CD4-positive, alpha-beta T cell treated with Interleukin-10 for 1 hour (primary cell): ENCODE data around the gene MYO1D.
A peak's percentile ranks its signal among the peaks of the same experiment; 100 is the strongest.
"Not testable (repeated sequence)": the region's sequence is repeated elsewhere in the genome, so short reads cannot be mapped to it uniquely, and the experiment has no call there.

Source experiments
- DNase-seq: peaks from one replicate; pipeline ENCODE4 v3.0.0-alpha.2; 2020

The MYO1D gene

GRCh38 chr17:32771396-32771795 lies 105.5 kb downstream of the MYO1D start:
- DNase-seq, result no peak

GRCh38 chr17:32769846-32770245 lies 107.1 kb downstream of the MYO1D start:
- DNase-seq, result no peak

GRCh38 chr17:32763855-32764439 lies 113.0 kb downstream of the MYO1D start:
- DNase-seq, result no peak

- DNase-seq, result no peak
Observed at GRCh38 chr17:32759476-32759875, 117.4 kb downstream of the MYO1D start.

DNA sequence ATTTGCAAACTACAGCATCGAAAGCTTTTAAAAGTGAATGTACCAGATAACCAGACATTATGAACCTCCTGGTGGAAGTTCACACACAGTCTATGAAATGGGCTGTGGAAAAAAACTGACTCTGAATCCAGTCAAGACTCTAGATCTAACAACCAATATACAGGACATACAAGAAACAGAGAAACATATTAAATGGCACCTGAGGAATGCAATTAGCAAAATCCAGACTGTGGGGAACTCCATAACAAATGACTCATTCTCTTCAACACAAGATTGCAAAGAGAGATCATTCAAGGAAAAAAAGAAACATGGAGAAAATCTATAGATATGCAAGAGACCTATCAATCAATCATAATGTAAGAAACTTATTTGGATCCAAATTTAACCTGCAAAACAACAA lies 119.0 kb downstream of the MYO1D start:
- no peak for DNase-seq

- no peak for DNase-seq
Observed at GRCh38 chr17:32756696-32757095, 120.2 kb downstream of the MYO1D start.

DNA sequence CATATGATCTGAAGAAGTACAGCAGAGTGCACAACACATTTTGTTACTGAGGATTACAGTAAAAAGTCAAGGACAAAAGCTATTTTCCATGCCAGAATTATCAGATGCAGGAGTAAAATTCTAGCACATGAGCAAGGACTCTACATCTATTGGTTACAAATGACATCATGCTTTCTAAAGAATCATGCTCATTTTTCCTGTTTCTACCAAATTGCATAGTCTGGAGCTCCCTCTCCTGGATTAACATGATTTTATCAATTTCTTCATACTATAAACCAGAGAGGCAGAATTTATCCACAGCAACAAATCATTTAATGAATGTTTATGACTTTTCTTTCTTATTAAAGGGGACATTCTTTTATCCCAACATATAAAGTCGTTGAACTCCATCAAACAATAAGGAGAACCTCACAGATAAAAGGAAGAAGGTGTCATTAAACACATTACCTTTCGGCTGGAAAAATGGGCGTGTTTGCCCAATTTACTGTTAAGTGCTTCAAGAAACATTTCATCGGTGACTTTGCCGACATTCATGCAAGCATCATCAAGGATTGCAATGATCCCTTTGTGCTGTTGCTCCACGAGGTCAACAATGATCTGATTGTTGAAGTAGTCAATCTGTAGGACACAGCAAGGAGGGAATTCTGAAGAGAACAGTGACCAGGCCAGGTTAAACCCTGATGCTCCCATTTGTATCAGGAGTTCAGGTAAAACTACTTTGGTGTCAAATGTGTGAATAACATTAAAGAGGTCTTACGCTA lies 121.7 kb downstream of the MYO1D start:
- peak; percentile 65 for DNase-seq

DNA sequence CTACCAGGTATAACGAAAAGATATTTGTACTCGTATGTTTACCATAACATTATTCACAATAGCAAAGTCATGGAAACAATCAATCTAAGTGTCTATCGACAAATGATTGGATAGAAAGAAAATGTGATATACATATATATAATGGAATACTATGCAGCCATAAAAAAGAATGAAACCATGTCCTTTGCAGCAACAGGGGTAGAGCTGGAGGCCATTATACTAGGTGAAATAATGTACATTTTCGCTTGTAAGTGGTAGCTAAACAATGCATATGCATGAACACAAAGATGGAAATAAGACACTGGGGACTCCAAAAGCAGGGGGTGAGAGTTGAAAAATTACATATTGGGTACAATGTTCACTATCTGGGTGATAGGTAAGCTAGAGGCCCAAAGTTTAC lies 124.0 kb downstream of the MYO1D start:
- no peak for DNase-seq

DNA sequence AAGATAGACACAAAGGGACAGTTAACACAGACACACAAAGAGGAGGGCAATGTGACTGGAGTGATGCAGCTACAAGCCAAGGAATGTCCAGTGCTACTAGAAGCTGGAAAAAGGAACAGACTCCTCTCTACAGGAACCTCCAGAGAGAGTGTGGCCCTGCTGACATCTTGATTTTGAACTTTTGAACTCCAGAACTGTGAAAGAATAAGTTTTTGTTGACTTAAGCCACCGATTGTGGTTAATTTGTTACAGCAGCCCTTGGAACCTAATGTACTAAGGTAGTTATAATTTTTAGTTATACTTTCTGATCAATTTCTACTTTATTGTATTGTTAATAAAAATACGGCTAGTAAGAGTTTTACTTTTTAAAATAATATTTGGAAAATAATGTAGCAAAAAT lies 129.1 kb downstream of the MYO1D start:
- no peak for DNase-seq

DNA sequence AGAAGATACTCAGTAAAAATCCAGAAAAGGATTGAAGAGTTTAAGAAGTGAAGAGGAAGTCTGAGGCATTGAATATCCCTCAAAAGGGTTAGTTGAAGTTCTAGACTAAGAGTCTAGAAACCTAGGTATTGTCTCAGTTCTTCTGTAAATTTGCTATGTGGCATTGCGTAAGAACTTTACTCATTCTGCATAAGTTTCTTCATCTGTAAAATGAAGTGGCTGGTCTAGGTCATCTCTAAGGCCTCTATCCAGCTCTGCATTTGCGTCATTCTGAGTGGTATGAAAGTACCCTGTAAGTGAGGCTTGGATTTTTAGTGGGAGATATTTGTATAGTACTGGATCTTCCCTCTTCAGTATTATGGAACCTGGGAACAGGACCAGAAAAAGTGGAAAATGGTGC lies 130.2 kb downstream of the MYO1D start:
- DNase-seq, result no peak

- DNase-seq, result no peak
Observed at GRCh38 chr17:32746280-32746679, 130.6 kb downstream of the MYO1D start.

GRCh38 chr17:32742681-32743538 lies 134.0 kb downstream of the MYO1D start:
- DNase-seq, result no peak

DNA sequence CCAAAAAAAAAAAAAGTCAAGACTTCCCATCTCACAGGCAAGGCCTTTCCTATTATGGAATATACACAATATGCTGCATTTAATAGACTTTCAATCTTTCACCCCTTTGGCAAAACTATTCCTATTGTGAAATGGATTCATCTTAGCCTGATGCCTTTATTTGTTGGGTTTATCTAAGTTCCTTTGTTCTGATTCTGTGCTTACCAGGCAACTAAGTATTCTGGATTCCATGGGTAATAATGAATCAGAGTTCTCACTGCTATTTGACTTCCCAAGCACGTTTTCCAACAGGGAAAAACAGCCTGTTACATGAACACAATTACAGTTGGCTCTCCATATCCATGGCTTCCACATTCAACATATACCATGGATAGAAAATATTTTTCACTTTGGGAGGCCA lies 135.5 kb downstream of the MYO1D start:
- DNase-seq, result no peak

GRCh38 chr17:32739722-32740121 lies 137.2 kb downstream of the MYO1D start:
- no peak for DNase-seq

GRCh38 chr17:32739151-32739550 lies 137.8 kb downstream of the MYO1D start:
- not testable (repeated sequence) for DNase-seq

DNA sequence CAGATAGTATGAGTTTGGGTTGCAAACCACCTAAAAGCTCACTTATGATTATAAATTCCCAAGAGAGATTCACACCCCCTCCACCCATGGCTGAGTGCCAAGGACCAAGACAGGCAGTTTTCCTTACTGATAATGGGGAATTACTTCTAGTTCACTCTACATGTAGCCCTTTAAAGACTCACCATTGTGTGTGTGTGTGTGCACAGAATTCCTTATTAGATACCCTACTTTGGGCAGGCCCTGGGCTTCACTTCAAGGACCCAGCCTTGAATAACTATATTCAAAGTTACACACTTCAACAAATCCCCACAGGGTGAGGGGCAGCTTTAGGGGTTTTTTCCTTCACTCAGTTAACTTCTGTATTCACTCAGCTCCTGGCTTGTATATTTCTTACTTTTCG lies 143.5 kb downstream of the MYO1D start:
- DNase-seq, result no peak

DNA sequence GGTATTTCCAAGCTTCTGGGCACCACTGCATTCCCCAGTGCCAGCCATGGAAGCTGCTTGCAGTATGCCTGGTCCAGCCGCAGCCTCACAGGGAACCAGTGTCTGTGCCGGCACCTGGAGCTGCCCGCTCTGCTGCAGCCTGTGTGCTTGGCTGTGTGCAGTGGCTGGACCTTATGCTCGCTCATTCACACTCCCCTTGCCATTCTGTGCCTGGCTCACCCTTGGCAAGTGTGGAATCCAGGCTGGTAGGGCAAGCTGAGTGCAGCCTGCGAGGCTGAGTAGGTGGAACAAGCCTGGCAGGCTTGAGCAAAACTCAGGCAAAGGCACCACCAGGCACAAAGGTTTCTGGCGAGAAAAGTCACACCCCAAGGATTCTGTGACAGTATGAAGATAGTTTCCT lies 144.0 kb downstream of the MYO1D start:
- no peak for DNase-seq

GRCh38 chr17:32732296-32732642 lies 144.7 kb downstream of the MYO1D start:
- DNase-seq, result no peak

DNA sequence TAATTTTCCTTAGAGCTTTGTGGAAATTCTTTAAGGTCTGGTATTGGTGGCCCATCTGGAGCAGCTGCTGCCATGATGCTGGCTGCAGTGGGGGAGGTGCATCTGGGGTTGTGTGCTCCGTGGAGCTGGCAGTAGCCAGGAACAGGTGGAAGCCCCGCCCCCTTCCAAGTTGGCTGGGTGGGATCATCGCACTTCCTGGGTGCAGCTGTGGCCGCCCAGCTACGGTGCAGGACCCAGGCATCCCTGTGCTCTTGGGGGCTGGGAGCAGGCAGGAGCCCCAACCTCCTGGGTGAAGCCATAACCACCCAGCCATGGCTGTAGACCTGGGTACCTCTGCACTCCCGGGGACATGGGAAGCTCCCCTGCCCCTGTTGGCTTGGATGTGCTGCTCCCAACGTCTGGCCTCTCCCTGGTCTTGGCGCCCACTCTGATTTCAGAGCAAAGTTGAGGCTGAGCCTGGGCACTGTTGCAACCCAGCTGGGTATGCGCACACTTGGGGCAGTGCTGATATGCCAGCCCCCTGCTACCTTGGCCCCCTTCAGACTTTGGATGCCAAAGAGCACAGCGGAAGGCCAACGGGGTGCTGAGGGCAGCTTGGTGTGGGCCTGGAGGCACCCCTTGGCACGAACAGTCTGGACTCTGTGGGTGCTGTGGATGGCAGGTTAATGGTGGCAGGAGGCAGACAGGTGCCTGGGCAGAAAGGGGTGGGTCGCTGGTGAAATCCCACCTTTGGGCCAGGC lies 145.2 kb downstream of the MYO1D start:
- no peak for DNase-seq

- no peak for DNase-seq
Observed at GRCh38 chr17:32727681-32728080, 149.2 kb downstream of the MYO1D start.

DNA sequence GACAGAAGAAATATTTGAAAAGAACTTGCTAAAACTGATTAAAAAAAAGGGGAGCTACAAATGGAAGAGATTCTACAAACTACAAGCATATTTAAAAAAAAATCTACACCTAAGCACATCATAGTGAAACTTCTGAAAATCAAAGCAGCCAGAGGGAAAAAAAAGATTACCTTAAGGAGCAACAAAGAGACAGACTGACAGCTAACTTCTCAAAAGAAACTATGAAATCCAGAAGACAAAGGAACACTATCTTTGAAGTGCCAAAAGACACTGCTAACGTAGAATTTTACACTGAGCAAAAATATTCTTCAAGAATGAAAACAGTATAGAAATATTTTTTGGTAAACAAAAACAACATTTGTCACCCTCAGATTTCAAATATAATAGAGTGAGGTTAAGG lies 151.2 kb downstream of the MYO1D start:
- no peak for DNase-seq

- no peak for DNase-seq
Observed at GRCh38 chr17:32723310-32723955, 153.5 kb downstream of the MYO1D start.

DNA sequence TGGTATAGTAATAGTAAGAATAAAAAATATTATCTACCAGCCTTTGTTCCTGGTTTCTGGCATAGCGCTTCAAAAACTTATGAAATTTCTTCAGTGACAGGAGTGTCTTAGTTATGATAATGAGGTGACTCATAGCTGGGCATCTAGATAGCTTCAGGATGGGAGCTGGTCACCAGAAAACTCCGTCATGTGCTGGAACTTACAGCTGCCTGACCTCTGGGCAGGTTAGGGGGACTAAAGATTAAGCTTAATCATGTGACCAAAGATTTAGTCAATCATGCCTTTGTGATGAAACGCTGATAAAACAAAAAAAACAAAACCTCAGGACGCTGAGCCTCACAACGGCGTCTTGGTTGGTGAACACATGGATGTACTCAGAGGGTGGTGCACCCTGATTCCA lies 154.2 kb downstream of the MYO1D start:
- no peak for DNase-seq
